ENCODE results near the gene FAM53B. TPM values are rescaled to one million over a fixed set of nuclear protein-coding genes. Genes with fewer than 3 reads are reported as not detected.

The FAM53B gene
- polyA plus RNA-seq, 1 of the 3 experiments (the other 2 are of a cell fraction), result 5.6 TPM

DNA sequence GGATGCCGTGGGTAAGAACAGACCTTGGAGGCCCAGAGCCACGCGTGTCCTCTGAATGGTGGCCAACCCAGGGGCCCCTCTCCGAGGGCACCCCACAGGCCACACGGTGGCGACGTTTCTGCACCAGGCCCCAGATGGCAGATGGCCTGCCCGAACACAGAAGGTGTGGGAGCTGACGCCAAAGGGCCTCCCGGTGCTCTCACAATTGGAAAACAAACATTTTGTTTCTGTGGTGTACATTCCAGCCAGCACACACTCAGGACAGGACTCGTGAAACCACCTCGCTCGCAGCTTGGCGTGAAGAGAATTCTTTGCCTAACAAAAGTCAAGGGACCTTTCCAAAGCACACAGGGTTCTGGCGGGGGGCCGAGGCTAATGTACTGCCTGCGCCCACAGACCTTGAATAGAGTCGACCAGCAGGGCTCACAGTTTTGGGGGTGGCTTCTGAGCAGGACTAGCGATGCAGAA is 112.1 kb downstream of the FAM53B start:
- Histone ChIP-seq H3K79me2 (ENCODE audit: insufficient read depth) (no peaks in the 10 kb centered on the region), H3K9ac (no peak overlapping the region), H3K27ac (ENCODE audit: low read depth in 2 of 2, low read length in 1 of 2) (no peak overlapping the region; a peak in 1 of 4 replicates), H3K4me2 (no peak overlapping the region), H3K27me3 (ENCODE audit: insufficient read depth) (no peaks in the 10 kb centered on the region), H3K36me3 (replicated peaks in 1 of 2; ENCODE audit: control insufficient read depth in 1 of 2, insufficient read depth in 2 of 2, low read length in 1 of 2) (no peaks in the 10 kb centered on the region), H3K9me2 (no peaks in the 10 kb centered on the region), H3F3A (replicated peaks; ENCODE audit: insufficient read depth) (no peaks in the 10 kb centered on the region), H3K4me3 (ENCODE audit: low read depth in 2 of 2, low read length in 1 of 2) (no peak overlapping the region), H2AFZ (ENCODE audit: low read depth) (no peak overlapping the region), H3K9me3 (no peaks in the 10 kb centered on the region), H4K20me1 (ENCODE audit: insufficient read depth) (no peaks in the 10 kb centered on the region), H3K4me1 (ENCODE audit: control insufficient read depth in 1 of 2, insufficient read depth in 2 of 2, low read depth in 1 of 2, low read length in 1 of 2) (peaks cover 0 to 21% of the 10 kb centered on the region in 2 experiments; a peak in 1 of 4 replicates)
- TF ChIP-seq RXRA (IDR thresholded peaks at IDR 0.05; ENCODE audit: borderline replicate concordance, low read depth) (no peak), TCF12 (IDR thresholded peaks at IDR 0.05) (no peak), TEAD4 (IDR thresholded peaks at IDR 0.05; ENCODE audit: borderline replicate concordance, insufficient read depth) (no peak), RAD21 (IDR thresholded peaks at IDR 0.05; ENCODE audit: low read length) (peak; percentile 45)
- POLR2A ChIA-PET, result no interaction called here
- CTCF ChIA-PET, result interaction anchor here (1.4 to 2.2 kb wide), 2 partner anchors 17 to 110 kb away, joined by 6 to 10 read pairs; no protein-coding TSS in a partner anchor
- peak; percentile 58 for DNase-seq
- WGBS (ENCODE audit: low lambda C conversion rate), result 85% methylated on average over 11 of the region's 19 CpGs

DNA sequence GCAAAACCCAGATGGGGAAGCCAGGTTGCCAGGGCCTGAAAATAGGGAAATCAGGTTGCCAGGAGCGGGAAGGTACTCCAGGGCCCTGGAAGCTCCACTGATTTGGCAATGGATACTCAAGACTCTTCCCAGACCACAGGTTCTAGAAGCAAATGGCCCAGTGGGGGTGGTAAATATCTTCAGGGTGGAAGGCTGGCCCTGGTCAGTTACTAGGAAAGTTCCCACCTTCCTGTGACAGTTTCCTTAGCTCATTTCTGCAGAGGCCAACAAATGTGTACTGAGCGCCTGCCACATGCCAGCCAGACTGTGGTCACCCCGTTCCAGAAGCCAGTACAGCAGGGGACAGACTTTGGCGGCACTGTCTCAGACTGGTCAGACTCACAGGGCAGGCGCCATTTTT is 113.6 kb downstream of the FAM53B start:
- Histone ChIP-seq H4K20me1 (ENCODE audit: insufficient read depth) (no peaks in the 10 kb centered on the region), H3K79me2 (ENCODE audit: insufficient read depth) (no peaks in the 10 kb centered on the region), H3F3A (replicated peaks; ENCODE audit: insufficient read depth) (no peaks in the 10 kb centered on the region), H3K9me2 (no peaks in the 10 kb centered on the region), H3K27me3 (ENCODE audit: insufficient read depth) (no peaks in the 10 kb centered on the region), H3K4me1 (ENCODE audit: control insufficient read depth in 1 of 2, insufficient read depth in 2 of 2, low read depth in 1 of 2, low read length in 1 of 2) (peaks cover 0 to 28% of the 10 kb centered on the region in 2 experiments; a peak in 1 of 4 replicates), H3K36me3 (replicated peaks in 1 of 2; ENCODE audit: control insufficient read depth in 1 of 2, insufficient read depth in 2 of 2, low read length in 1 of 2) (no peaks in the 10 kb centered on the region), H3K9ac (no peak overlapping the region), H3K4me3 (ENCODE audit: low read depth in 2 of 2, low read length in 1 of 2) (no peak overlapping the region), H3K27ac (ENCODE audit: low read depth in 2 of 2, low read length in 1 of 2) (no peak overlapping the region; a peak in 1 of 4 replicates), H3K4me2 (no peak overlapping the region), H3K9me3 (no peaks in the 10 kb centered on the region), H2AFZ (ENCODE audit: low read depth) (no peak overlapping the region)
- CTCF ChIA-PET, result interaction anchor here (1.0 kb wide), 1 partner anchor 118 kb away, joined by 3 read pairs; no protein-coding TSS in a partner anchor
- TF ChIP-seq, protein P1, sequence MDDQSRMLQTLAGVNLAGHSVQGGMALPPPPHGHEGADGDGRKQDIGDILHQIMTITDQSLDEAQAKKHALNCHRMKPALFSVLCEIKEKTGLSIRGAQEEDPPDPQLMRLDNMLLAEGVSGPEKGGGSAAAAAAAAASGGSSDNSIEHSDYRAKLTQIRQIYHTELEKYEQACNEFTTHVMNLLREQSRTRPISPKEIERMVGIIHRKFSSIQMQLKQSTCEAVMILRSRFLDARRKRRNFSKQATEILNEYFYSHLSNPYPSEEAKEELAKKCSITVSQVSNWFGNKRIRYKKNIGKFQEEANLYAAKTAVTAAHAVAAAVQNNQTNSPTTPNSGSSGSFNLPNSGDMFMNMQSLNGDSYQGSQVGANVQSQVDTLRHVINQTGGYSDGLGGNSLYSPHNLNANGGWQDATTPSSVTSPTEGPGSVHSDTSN (IDR thresholded peaks at IDR 0.05), result no peak
- TF ChIP-seq FOXM1 (IDR thresholded peaks at IDR 0.05; ENCODE audit: low read depth), result no peak
- no peak for TF ChIP-seq ELF1 (IDR thresholded peaks at IDR 0.05)
- no peak for TF ChIP-seq CHD2 (IDR thresholded peaks at IDR 0.05; ENCODE audit: low read length, partially characterized antibody)
- DNase-seq, result no peak
- WGBS (ENCODE audit: low lambda C conversion rate), result 100% methylated on average over 2 of the region's 5 CpGs
- POLR2A ChIA-PET, result no interaction called here

- H3K36me3 ChIP-seq (replicated peaks in 1 of 2; ENCODE audit: control insufficient read depth in 1 of 2, insufficient read depth in 2 of 2, low read length in 1 of 2), result no peaks in the 10 kb centered on the region
- 93% methylated on average over 3 of the region's 6 CpGs for WGBS (ENCODE audit: low lambda C conversion rate)
- no peaks in the 10 kb centered on the region for H3K27me3 ChIP-seq (ENCODE audit: insufficient read depth)
- H3F3A ChIP-seq (replicated peaks; ENCODE audit: insufficient read depth), result no peaks in the 10 kb centered on the region
- no peak for DNase-seq
- no peaks in the 10 kb centered on the region for H4K20me1 ChIP-seq (ENCODE audit: insufficient read depth)
- H3K4me3 ChIP-seq (ENCODE audit: low read depth in 2 of 2, low read length in 1 of 2), result no peak overlapping the region
- no peak overlapping the region for H3K9ac ChIP-seq
- no peaks in the 10 kb centered on the region for H3K9me3 ChIP-seq
- ChIA-PET POLR2A (no interaction called here), CTCF (interaction anchor here (1.0 kb wide), 1 partner anchor 119 kb away, joined by 3 read pairs; no protein-coding TSS in a partner anchor)
- TF ChIP-seq, protein P1 (IDR thresholded peaks at IDR 0.05), result no peak
- no peak for TF ChIP-seq YY1 (IDR thresholded peaks at IDR 0.05; ENCODE audit: low read depth)
- TF ChIP-seq USF2 (IDR thresholded peaks at IDR 0.05; ENCODE audit: borderline replicate concordance, low read depth, low read length), result no peak
- TF ChIP-seq FOSL2 (IDR thresholded peaks at IDR 0.05; ENCODE audit: borderline replicate concordance, low read depth), result no peak
- TF ChIP-seq RAD21 (IDR thresholded peaks at IDR 0.05; ENCODE audit: low read length), result no peak
- no peak for TF ChIP-seq CHD2 (IDR thresholded peaks at IDR 0.05; ENCODE audit: low read length, partially characterized antibody)
- TF ChIP-seq MEF2A (IDR thresholded peaks at IDR 0.05; ENCODE audit: borderline replicate concordance, low read depth), result no peak
- TF ChIP-seq RCOR1 (IDR thresholded peaks at IDR 0.05; ENCODE audit: low read length), result no peak
- TF ChIP-seq POLR2AphosphoS5 (IDR thresholded peaks at IDR 0.05; ENCODE audit: low read depth, low read length), result no peak
- TF ChIP-seq GABPA (IDR thresholded peaks at IDR 0.05; ENCODE audit: low read depth), result no peak
- no peak for TF ChIP-seq GATA2 (CRISPR knock-in tag; IDR thresholded peaks at IDR 0.05)
- H3K9me2 ChIP-seq, result no peaks in the 10 kb centered on the region
- H3K27ac ChIP-seq (ENCODE audit: low read depth in 2 of 2, low read length in 1 of 2), result no peak overlapping the region; a peak in 1 of 4 replicates
- H3K4me2 ChIP-seq, result no peak overlapping the region
- peaks cover 0 to 28% of the 10 kb centered on the region in 2 experiments; a peak in 1 of 4 replicates for H3K4me1 ChIP-seq (ENCODE audit: control insufficient read depth in 1 of 2, insufficient read depth in 2 of 2, low read depth in 1 of 2, low read length in 1 of 2)
- no peak overlapping the region for H2AFZ ChIP-seq (ENCODE audit: low read depth)
- H3K79me2 ChIP-seq (ENCODE audit: insufficient read depth), result no peaks in the 10 kb centered on the region
These were observed 114.3 kb downstream of the FAM53B start for GRCh38 chr10:124629842-124630241.
